NCI-H146 (cell line): ENCODE data around the gene CCDC186.

Experiments
- DNase-seq: peaks from one replicate; lab custom pipeline; 2025; lab: John Stamatoyannopoulos, UW

The CCDC186 gene

DNA sequence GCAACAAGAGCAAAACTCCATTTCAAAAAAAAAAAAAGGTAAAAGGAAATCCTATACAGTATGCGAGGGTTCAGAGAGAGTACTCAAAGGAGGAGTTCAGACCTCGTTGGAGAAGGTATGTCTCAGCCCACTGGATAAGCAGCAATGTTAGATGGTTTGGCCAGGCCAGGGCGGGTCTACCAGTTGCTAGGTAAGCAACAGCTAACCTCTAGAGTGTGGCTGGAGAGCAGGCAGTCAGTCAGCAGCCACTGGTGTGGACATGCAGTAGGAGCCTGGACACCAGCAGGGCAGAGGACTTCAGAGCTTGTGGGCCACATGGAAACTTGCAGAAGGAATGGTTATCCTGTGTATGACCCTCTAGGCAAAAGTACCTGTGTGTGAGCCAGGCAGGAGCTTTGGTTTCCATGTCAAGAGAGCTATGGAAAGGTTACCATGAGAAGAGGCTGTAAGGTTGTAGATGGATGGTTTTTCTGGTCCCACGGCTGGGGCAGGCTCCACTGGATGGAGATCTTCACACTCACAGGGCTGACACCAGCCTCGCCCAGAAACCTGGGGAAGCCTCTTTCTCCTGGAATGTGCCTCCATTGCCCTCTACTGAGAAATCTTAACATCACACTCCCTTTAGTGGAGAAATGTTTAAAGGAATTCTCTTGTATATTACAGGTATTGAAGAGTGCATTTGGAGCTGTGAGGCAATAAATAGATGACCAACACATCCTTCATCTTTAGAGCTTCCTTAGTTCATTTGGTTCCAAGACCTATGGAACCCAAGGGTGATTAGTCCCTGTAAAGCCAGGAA, 63.6 kb downstream of the CCDC186 start:
- peak; percentile 21 for DNase-seq

DNA sequence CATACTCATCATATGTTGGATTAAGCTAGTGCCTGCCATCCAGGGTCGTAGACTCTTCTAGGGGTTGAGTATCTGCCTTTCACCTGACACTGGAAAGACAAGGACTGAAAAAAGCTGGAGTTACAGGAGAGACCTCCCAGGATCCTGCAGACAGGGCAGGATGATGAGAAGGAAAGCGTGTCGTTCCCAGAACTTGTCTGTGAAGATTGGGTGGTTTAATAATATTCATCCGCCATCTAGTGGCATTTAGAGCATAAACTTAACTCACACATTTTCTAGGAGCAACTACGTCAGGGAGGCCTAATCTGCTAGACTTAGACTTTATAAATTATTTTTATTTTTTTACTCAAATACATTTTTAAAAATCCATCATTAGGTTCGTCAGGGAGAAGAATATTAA, 70.7 kb downstream of the CCDC186 start:
- peak; percentile 67 for DNase-seq

DNA sequence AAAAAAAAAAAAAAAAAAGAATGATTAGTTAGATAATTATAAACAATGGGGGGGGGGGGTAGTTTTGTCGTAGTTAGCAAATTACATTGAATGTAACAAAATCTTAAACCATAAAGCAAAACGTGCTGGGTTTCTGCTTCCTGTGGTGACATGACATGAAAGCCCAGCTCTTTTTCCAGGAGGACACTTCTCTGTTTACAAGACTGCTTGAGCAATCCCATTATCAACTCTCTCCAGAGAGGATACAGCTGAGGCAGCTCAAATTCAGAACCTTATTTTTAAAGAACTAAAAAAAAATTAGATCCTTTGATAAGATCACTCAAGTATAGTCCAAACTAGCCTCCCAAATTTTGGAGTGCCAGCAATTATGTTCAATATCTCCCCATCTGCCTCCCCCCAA, 71.7 kb downstream of the CCDC186 start:
- DNase-seq: no peak

DNA sequence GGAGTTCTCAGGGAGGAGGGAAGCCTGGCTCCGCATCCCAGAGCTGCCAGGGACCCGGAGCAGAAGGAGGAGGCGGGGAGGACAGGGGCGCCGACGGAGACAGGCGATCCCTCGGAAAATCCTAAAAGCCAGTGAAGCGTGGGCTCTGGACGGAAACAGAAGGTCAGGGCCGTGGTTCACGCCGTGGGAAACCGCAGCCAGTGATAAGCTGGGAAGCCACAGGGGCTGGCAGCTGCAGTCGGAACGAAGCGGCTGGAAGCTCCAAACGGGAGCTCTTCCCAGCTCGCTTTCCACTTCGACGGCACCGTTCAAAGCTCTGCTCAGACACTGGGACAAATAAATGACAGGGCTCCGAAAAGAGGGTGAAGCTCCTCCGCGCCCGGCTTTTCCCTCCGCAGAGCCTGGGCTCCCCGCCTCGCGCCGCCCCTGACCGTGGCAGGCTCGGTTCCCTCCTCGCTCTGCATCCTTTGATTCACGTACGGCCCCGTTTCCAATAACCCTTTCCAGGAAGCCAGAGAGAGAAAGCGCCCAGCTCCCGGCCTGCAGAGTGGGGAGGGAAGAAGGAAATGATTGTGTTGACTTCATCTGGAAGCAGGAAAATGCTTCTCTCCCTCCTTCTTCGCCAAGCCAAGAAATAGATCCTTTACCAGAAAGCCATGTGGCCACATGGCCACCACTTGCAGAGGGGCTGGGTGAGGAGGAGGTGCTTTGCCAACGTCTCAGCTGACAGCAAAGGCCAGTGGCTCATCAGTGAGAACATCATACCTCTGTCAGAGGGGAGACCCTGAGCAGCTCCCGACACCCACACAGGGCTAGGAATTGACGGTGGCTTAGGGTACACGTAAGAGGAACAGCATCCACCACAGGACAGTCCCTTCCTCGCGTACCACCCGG, 72.9 kb downstream of the CCDC186 start:
- no peak for DNase-seq

DNA sequence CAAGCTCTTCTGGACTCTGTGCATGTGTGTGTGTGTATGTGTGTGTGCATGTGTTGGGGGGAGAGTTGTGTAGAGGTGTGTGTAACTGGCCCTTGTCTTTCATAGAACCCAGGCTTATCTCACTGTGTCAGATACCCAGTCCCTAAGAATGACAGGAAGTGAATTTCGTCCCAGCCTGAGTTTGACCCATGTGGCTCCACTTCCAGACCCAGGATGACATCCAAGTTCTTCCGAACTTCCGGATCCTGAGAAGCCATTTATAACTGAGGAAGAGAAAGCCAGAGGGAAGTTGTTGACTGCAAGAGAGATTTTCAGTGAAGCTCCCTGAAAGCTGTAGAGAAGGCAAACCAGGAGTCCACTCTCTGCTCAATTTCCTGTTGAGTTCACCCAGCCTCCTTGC, 77.1 kb downstream of the CCDC186 start:
- no peak for DNase-seq

DNA sequence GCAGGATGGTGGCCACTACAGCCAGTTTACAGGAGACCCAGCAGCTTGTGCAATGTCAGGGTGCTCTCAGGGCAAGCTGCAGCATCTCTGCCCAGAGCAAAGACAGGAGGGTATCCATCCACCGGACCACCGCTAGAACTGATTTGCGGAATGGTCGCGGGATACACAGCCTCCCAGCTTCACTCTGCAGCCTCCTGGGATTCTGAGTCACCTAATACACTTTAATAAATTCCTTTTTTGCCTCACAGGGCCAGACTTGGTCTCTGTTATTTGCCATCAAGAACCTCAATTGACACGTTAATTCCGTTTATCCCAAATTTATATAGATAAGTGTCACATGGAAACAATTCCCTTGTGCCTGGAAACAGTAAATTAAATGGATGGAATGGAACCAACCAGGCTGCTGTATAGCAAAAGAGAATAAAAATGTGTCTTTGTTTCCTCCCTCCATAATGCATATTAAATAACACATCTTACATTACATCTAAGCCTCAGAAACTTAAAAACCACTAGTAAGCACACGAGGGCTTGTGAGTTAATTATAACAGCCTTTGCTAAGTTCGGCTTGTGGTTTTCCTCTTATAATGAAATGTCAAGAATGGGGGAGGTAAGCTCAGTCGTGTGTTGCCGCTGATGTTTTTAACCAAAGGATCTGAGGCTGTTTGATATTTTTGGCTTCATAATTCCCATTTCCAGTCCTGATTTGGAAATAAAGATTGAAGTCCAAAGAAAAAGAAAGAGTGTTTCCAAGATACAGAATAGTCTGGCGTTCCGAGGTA, 78.3 kb downstream of the CCDC186 start:
- no peak for DNase-seq

DNA sequence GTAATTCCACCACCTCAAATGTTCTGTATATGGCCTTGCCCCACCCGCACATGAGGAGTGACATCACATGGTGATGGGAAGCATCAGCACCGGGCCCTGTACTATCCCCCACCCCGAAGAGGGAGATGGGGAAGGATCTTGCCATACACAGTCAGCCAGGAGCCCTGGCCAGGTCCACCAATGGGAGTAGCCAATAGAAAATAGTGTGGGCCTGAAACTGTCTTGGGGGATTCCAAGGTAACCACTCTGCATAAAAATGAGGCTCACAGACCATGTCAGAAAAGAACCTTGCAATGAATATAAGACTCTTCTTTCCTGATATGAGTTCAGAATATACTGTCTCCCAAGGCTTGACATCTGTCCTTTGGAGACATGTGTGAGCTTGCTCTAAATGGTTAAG, 79.2 kb downstream of the CCDC186 start:
- DNase-seq: no peak

DNA sequence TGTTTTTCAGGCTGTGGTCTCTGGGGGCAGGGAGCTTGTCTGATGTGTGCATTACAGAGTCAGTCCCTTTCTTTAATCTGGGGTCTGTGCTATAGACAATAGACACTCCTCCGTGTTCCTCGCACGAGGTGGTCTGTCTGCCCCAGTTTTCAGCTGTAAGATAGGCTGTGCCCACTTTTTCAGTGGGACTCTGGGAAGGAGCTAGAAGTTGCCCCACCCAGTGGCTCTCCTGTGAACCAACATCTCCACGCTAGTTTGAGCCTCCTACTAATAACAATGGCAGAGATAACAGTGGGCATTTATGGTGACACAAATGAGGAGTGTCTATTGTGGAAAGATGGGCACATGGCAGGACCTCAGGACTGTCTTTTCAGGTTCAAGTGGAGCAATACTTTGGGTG, 86.3 kb downstream of the CCDC186 start:
- DNase-seq: no peak

DNA sequence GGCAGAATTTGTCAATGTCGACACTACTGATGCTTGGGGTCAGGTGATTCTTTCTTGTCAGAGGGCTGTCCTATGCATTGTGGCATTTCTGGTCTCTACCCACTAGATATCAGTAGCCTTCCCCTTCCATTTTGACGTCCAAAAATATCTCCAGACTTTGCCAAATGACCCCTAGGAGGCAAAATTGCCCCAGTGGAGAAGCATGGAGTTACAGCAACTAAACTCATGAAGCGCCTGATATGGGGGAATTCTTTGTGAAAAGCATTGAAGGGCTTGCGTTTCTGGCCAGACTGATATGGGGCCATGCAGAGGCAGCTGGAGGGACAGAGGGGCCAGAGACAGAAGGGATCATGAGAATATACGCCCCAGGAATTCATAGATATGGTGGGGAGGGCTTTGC, 86.7 kb downstream of the CCDC186 start:
- DNase-seq: no peak

DNA sequence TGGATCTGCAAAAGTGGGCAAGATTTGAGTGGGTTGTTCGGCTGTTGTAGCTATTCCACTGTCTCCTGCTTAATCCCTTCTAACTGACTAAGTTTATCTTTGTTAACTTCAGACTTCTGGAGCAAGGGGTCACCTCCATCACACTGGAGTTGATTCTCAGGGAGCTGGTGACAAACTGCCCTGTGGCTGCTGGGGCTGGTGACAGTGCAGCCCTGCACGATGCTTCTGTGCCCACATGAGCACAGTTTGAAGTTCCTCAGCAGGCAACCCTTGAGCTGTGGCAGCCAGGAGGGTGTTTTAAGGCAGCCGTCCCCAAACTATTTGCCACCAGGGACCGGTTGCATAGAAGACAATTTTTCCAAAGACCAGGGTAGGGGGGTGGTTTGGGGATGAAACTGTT, 89.8 kb downstream of the CCDC186 start:
- DNase-seq: no peak

DNA sequence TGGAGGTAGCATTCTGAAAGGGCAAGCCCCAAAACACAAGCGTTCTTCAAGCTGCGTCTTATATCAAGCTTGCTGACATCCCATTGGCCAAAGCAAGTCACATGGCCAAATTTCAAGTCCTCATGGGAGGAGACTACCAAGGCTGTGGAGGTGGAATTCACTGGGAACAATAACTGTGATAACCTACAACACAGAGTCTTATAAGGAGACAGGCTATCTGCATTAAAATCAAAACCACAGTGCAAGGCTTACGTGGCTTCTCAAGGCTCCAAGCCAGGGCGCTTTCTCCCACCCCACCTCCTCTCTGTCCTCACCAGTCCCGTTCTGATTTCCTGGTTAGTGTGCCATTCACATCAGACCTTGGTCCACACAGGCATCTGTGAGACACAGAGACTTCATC, 91.0 kb downstream of the CCDC186 start:
- DNase-seq: peak; percentile 98

DNA sequence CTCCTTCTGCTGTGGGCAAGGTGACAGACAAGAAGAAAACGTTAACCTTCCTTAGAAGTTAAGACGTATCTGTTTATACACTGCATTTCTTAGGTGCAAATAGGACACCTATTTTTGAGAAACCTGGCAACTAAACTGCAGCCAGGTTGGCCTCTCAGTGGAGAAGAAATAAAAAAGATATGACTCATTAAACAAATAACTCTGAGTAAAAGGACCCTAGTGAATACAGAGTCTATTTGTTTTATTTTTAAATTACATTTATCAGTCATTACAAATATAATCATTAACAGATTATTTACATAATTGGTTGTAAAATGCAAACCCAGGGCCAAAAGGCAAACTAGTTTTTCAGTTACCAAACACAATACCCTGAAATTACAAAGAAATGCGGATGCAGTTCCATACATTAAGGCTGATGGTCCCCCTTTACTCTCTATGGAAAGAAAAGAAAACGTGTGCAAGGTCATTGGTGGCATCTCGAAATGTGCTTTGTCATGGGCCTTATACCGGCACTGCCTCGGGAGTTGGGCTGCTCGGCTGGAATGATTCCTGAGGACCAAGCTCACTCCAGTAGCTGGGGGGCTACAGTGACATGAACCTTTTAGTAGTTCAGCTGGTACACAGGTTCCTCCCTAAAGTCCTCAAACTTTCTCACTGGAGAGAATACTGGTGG, 92.0 kb downstream of the CCDC186 start:
- peak; percentile 60 for DNase-seq

DNA sequence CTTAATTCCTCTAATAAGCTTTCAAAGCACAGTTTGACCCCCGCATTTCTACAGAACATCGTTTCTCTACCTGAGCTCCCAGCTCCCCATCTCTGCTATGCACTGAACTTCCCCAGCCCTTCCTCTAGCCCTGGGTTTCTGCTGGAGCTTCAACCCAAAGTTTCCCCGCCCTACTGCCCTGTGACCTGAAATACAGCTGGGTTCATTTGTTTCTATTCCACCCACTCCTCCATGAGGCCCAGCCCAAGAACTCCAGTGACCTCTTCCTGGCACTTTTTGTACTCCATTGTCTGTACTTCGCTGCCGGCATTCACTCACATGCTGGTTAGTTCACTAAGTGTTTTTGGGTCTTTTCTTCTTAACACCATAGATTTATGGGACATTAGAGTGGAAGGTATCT, 94.6 kb downstream of the CCDC186 start:
- DNase-seq: no peak

DNA sequence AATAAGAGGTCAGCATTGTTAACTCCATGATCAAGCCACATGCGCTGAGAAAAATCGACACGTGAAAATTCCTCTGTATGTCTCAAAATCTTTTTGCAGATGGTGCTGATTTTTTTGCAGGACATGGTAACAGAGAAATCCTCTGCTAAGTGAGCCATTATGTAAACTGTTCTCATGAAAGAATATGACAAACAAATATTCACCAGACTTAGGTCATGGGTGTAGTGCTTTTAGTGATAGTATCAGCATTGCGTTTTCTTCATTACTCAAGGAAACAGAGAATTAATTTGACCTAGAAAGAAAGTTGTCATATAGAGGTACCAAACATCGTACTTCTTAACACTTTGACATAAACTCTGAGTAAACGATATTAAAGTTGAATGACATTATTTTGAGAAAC, 95.7 kb downstream of the CCDC186 start:
- DNase-seq: no peak

DNA sequence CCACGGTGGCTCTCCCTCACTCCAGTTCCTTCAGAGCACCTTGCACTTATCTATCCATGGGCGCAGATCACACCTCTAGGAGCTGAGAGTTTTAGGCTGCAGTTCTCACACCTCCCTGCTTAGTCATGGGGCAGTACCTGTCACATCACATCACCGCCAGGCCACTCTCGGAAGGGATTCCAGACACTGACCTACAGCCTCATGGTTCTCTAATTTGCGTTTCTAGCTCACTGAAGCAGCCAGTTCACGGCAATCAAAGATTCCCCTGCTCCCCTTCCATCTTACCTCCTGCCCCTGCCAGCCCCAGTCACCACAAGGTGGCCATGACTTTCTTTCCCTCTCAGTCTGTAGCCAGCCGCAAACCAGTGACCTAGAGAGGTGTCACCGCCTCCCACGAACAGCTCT, 96.2 kb downstream of the CCDC186 start:
- DNase-seq: no peak

DNA sequence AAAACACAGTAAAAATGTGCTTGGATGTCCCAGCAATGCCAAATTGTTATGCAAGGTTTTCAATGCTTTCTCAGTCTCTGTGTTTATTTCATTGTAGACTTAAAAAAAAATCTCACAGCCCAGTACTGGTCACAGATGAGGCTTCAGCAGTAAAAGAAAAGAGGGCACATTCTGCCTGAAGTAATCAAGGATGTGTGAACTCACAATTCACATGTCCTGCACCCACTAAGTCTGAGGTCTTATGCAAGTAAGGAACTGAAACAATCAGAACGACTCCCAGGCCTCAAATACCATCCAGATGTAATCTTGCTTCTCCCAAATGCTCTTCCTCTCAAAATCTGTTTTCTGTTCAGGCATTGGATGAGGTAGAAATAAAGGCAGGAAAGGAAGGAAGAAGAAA, 96.7 kb downstream of the CCDC186 start:
- DNase-seq: no peak

DNA sequence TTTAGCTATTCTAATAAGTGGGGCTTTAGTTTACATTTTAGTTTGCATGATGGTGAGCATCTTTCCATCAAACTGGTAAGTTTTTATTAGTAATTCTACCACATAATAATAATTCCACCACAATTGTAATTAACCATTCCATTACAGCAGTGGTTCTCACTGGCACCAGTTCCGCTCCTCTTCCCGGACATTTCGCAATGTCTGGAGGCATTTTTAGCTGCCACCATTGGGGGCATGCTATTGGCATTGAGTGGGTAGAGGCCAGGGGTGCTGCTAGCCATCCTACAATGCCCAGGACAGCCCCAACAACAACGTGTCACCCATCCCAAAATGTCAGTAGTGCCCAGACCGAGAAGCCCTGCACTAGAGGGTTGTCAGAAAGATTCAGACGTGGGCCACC, 98.9 kb downstream of the CCDC186 start:
- DNase-seq: no peak

DNA sequence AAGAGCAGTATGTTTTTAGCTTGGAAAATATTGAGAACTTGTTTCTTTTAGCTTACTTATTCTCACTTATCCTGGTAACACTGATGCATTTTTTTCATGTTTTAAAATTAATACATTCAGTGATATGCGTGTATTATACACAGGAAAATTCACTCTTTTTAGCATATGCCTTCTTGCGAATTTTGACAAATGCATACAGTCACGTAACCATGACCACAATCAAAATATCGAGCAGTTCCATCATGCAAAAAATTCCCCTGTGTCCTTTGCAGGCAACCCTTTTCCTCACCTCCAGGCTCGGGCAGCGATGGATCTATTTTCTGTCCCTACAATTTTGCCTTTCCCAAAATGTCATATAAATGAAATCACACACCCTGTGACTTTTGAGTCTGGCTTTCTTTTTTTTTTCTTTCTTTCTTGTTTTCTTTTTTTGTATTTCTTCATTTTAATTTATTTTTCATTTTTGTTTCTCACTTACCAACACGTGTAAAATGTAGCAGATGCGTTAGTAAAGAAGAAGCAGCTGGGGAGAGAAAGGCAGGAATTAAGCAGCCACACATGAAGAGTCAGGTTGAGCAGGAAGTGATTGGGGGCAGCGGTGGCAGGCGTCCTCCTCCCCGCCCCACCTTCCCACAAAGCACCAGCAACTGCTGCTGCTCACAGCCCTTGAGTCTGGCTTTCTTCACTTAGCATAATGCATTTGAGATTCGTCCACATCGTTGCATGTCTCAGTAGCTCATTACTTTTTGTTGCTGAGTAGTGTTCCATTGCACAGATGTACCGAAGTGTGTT, 100.4 kb downstream of the CCDC186 start:
- DNase-seq: no peak

DNA sequence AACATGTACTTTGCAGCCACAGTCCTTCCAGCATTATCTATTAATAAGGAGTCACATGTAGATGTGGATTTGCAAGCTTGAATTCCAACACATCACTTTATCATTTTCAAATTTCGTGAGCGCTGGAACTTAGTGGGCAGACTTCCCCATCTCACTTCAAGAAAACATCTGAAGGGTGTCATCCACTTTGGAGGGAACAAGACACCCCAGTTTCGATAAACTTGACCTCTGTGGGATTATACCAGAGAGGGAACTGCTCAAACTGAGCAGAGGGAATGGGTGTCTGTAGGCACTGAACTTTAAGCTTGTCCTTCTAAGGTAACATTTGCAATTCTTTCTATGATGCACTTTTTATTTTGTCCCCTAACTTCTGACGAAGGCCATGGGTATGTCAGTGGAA, 102.8 kb downstream of the CCDC186 start:
- no peak for DNase-seq
